HCT116 (cell line): Measurements from ENCODE around the gene CNTN4. TPM values are rescaled to one million over a fixed set of nuclear protein-coding genes. Genes with fewer than 3 reads are reported as not detected.

ENCODE experiments used
- ATAC-seq: fragments of 200-7000 bp; cut with Tn5 transposase; 2 replicates; pipeline ENCODE4 v1.9.1; 2020; ENCODE audit warnings: mild to moderate bottlenecking, moderate library complexity
- BruUV-seq: library from RNA; stranded (reverse); fragments of 400-500 nt; replicated peaks from 2 replicates; lab custom pipeline; 2021; lab: Mats Ljungman, UMichigan
- CTCF ChIA-PET: fragments of 300-600 bp; sonication (Branson Sonifier 250); formaldehyde crosslinking; loops from one replicate; lab custom pipeline; 2021; ENCODE audit warnings: antibody characterized with exemption; lab: Charles Lee
- POLR2A ChIA-PET: fragments of 300-600, 350-600 bp; sonication (Branson Sonifier 250); formaldehyde crosslinking; loops from one replicate; lab custom pipeline; 2021; ENCODE audit warnings: antibody characterized with exemption; lab: Charles Lee
- RAD21 ChIA-PET, 2 experiments: fragments of 300-600 bp; sonication (Branson Sonifier 250); formaldehyde crosslinking; loops; one replicate each; lab custom pipeline; 2023; ENCODE audit warnings: low total read pairs in 2 of 2; ENCODE audit not compliant: uncharacterized antibody in 2 of 2, unreplicated experiment in 2 of 2, low non-redundant PET in 1 of 2; lab: Charles Lee
- DNase-seq: peaks from one replicate; pipeline ENCODE4 v3.0.0-alpha.2; 2010; ENCODE audit warnings: low read depth, low spot score
- H2AFZ ChIP-seq: fragments of 200-600 bp; shearing (Covaris generic), sonication (generic); 2 replicates; pipeline ENCODE4 v1.6.1; 2017; ENCODE audit warnings: low read depth, mixed run types, mixed read lengths, antibody characterized with exemption, low read length; ENCODE audit not compliant: poor library complexity, severe bottlenecking
- H3K27ac ChIP-seq: 2 replicates; pipeline ENCODE4 v1.5.1; 2012; ENCODE audit warnings: low read depth, low read length
- H3K27me3 ChIP-seq: fragments of 200-600 bp; sonication (generic); 2 replicates; pipeline ENCODE4 v1.6.1; 2016; ENCODE audit warnings: mixed run types, low read length, mixed read lengths; ENCODE audit not compliant: insufficient read depth
- H3K36me3 ChIP-seq, 2 experiments: fragments of 200-500 bp in 1 of 2; fragments of 200-600 bp in 1 of 2; sonication (Bioruptor generic) in 1 of 2; sonication (generic) in 1 of 2; 2 replicates each; pipeline versions ENCODE4 v1.5.1 to v1.6.1; 2014 to 2016; ENCODE audit warnings: low read length in 2 of 2, inconsistent platforms in 1 of 2, mixed read lengths in 1 of 2, mixed run types in 1 of 2; ENCODE audit not compliant: insufficient read depth in 2 of 2, control insufficient read depth in 1 of 2
- H3K4me1 ChIP-seq, 2 experiments: fragments of 200-600 bp in 1 of 2; sonication (generic) in 1 of 2; 2 replicates each; pipeline versions ENCODE4 v1.5.1 to v1.6.1; 2012 to 2017; ENCODE audit warnings: low read length in 2 of 2, inconsistent platforms in 1 of 2, mild to moderate bottlenecking in 1 of 2, mixed read lengths in 1 of 2, mixed run types in 1 of 2, moderate library complexity in 1 of 2; ENCODE audit not compliant: insufficient read depth in 2 of 2, control insufficient read depth in 1 of 2
- H3K4me2 ChIP-seq: fragments of 200-600 bp; sonication (generic); 2 replicates; pipeline ENCODE4 v1.6.1; 2017; ENCODE audit warnings: mixed run types, low read length, mixed read lengths
- H3K4me3 ChIP-seq, 2 experiments: fragments of 200-600 bp in 1 of 2; sonication (generic) in 1 of 2; replicated peaks in 1 of 2; 2 replicates each; pipeline ENCODE4 v1.5.1; 2011 to 2016; ENCODE audit warnings: low read length in 2 of 2, control low read depth in 1 of 2, low read depth in 1 of 2, mild to moderate bottlenecking in 1 of 2, mixed read lengths in 1 of 2, mixed run types in 1 of 2
- H3K79me2 ChIP-seq: fragments of 200-600 bp; sonication (generic); 2 replicates; pipeline ENCODE4 v1.6.1; 2017; ENCODE audit warnings: mild to moderate bottlenecking, mixed run types, low read length, moderate library complexity, mixed read lengths; ENCODE audit not compliant: insufficient read depth
- H3K9ac ChIP-seq: fragments of 200-600 bp; sonication (generic); 2 replicates; pipeline ENCODE4 v1.6.1; 2016; ENCODE audit warnings: low read length, mixed read lengths
- H3K9me2 ChIP-seq: fragments of 200-600 bp; sonication (generic), shearing (Covaris generic); 2 replicates; pipeline ENCODE4 v1.6.1; 2017; ENCODE audit warnings: mixed run types, mild to moderate bottlenecking, moderate library complexity; ENCODE audit not compliant: insufficient read depth
- H3K9me3 ChIP-seq, 2 experiments: fragments of 200-500 bp in 1 of 2; fragments of 200-600 bp in 1 of 2; sonication (Bioruptor generic) in 1 of 2; sonication (generic) in 1 of 2; 2 replicates each; pipeline ENCODE4 v1.6.1; 2014 to 2017; ENCODE audit warnings: low read length in 2 of 2, mixed read lengths in 2 of 2, inconsistent platforms in 1 of 2, low read depth in 1 of 2, mild to moderate bottlenecking in 1 of 2, mixed run types in 1 of 2, moderate library complexity in 1 of 2; ENCODE audit not compliant: control insufficient read depth in 1 of 2, insufficient read depth in 1 of 2
- H4K20me1 ChIP-seq: fragments of 200-600 bp; sonication (generic), shearing (Covaris generic); 2 replicates; pipeline ENCODE4 v1.6.1; 2017; ENCODE audit warnings: mixed run types, mild to moderate bottlenecking, moderate library complexity; ENCODE audit not compliant: insufficient read depth
- POLR2AphosphoS5 ChIP-seq: IDR thresholded peaks from 2 replicates; pipeline ENCODE4 v1.6.1; 2011; ENCODE audit warnings: mild to moderate bottlenecking, low read depth, low read length, moderate library complexity
- REST ChIP-seq: IDR thresholded peaks from 2 replicates; pipeline ENCODE4 v1.6.1; 2012; ENCODE audit warnings: low read depth
- SIN3A ChIP-seq: IDR thresholded peaks from 2 replicates; pipeline ENCODE4 v1.6.1; 2012; ENCODE audit warnings: low read depth
- SP1 ChIP-seq: IDR thresholded peaks from 2 replicates; pipeline ENCODE4 v1.6.1; 2012; ENCODE audit warnings: low read depth
- SRF ChIP-seq: IDR thresholded peaks from 2 replicates; pipeline ENCODE4 v1.6.1; 2012; ENCODE audit warnings: low read depth
- intact Hi-C: fragments of 100-400 bp; cut with micrococcal nuclease; formaldehyde crosslinking; loops from 2 replicates; pipeline ENCODE4 v1.10.0; 2022
- total RNA-seq: library from RNA; stranded (reverse); gene quantifications from one replicate; pipeline ENCODE4 v1.2.1, GENCODE V29; 2021; ENCODE audit not compliant: unreplicated experiment
- TF ChIP-seq, protein P1 (sequence below): IDR thresholded peaks from 2 replicates; pipeline ENCODE4 v1.6.1; 2011; ENCODE audit warnings: mild to moderate bottlenecking, low read length, moderate library complexity; ENCODE audit not compliant: insufficient replicate concordance; ENCODE audit errors: extremely low read depth
- TF ChIP-seq, protein P2 (sequence below), 3 experiments: fragments of 200-600 bp in 1 of 3; sonication (generic) in 1 of 3; IDR thresholded peaks in 2 of 3; conservative IDR thresholded peaks in 1 of 3; 2 replicates each; pipeline ENCODE4 v1.5.1; 2012 to 2017; ENCODE audit warnings: low read depth in 2 of 3, low read length in 2 of 3, antibody characterized with exemption in 1 of 3, borderline replicate concordance in 1 of 3, control low read depth in 1 of 3, mild to moderate bottlenecking in 1 of 3, mixed read lengths in 1 of 3, mixed run types in 1 of 3, moderate library complexity in 1 of 3; ENCODE audit not compliant: insufficient read depth in 1 of 3

CNTN4 gene
- total RNA-seq, 1 experiment from 2014 or later, result not detected

GRCh38 chr3:2680236-2680635 is 581.6 kb downstream of the CNTN4 start:
- Histone ChIP-seq H3K4me1 (no peaks in the 10 kb centered on the region), H3K36me3 (no peaks in the 10 kb centered on the region), H2AFZ (no peak overlapping the region), H4K20me1 (no peaks in the 10 kb centered on the region), H3K9me3 (peaks cover 10 to 28% of the 10 kb centered on the region in 2 experiments; a peak in 2 of 4 replicates), H3K9me2 (no peaks in the 10 kb centered on the region), H3K4me2 (no peak overlapping the region), H3K27me3 (no peaks in the 10 kb centered on the region), H3K9ac (no peak overlapping the region), H3K4me3 (no peak overlapping the region), H3K79me2 (no peaks in the 10 kb centered on the region), H3K27ac (no peak overlapping the region)
- no TSS peak for BruUV-seq
- CTCF ChIA-PET, result no interaction called here
- RAD21 ChIA-PET, result no interaction called here
- intact Hi-C loops, result no loop called here
- DNase-seq, result no peak
- no peak for ATAC-seq
- POLR2A ChIA-PET, result no interaction called here
- no peak for TF ChIP-seq SIN3A
- TF ChIP-seq REST, result no peak
- no peak for TF ChIP-seq POLR2AphosphoS5
- no peak for TF ChIP-seq SRF

GRCh38 chr3:2684046-2684445 is 585.4 kb downstream of the CNTN4 start:
- DNase-seq, result no peak
- H3K9ac ChIP-seq, result no peak overlapping the region
- H3K27ac ChIP-seq, result no peak overlapping the region
- no peak overlapping the region for H3K4me3 ChIP-seq
- H3K27me3 ChIP-seq, result no peaks in the 10 kb centered on the region
- no peak overlapping the region for H2AFZ ChIP-seq
- peaks cover 8 to 26% of the 10 kb centered on the region in 2 experiments; a peak in 2 of 4 replicates for H3K9me3 ChIP-seq
- H3K9me2 ChIP-seq, result no peaks in the 10 kb centered on the region
- H3K4me2 ChIP-seq, result no peak overlapping the region
- H3K4me1 ChIP-seq, result no peaks in the 10 kb centered on the region
- ChIA-PET CTCF (no interaction called here), RAD21 (no interaction called here), POLR2A (no interaction called here)
- intact Hi-C loops, result no loop called here
- H3K36me3 ChIP-seq, result no peaks in the 10 kb centered on the region
- H4K20me1 ChIP-seq, result no peaks in the 10 kb centered on the region
- no TSS peak for BruUV-seq
- ATAC-seq, result no peak
- no peaks in the 10 kb centered on the region for H3K79me2 ChIP-seq
- TF ChIP-seq REST (no peak), SP1 (no peak)
- TF ChIP-seq, protein P1, sequence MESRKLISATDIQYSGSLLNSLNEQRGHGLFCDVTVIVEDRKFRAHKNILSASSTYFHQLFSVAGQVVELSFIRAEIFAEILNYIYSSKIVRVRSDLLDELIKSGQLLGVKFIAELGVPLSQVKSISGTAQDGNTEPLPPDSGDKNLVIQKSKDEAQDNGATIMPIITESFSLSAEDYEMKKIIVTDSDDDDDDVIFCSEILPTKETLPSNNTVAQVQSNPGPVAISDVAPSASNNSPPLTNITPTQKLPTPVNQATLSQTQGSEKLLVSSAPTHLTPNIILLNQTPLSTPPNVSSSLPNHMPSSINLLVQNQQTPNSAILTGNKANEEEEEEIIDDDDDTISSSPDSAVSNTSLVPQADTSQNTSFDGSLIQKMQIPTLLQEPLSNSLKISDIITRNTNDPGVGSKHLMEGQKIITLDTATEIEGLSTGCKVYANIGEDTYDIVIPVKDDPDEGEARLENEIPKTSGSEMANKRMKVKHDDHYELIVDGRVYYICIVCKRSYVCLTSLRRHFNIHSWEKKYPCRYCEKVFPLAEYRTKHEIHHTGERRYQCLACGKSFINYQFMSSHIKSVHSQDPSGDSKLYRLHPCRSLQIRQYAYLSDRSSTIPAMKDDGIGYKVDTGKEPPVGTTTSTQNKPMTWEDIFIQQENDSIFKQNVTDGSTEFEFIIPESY, result no peak
- TF ChIP-seq, protein P2, sequence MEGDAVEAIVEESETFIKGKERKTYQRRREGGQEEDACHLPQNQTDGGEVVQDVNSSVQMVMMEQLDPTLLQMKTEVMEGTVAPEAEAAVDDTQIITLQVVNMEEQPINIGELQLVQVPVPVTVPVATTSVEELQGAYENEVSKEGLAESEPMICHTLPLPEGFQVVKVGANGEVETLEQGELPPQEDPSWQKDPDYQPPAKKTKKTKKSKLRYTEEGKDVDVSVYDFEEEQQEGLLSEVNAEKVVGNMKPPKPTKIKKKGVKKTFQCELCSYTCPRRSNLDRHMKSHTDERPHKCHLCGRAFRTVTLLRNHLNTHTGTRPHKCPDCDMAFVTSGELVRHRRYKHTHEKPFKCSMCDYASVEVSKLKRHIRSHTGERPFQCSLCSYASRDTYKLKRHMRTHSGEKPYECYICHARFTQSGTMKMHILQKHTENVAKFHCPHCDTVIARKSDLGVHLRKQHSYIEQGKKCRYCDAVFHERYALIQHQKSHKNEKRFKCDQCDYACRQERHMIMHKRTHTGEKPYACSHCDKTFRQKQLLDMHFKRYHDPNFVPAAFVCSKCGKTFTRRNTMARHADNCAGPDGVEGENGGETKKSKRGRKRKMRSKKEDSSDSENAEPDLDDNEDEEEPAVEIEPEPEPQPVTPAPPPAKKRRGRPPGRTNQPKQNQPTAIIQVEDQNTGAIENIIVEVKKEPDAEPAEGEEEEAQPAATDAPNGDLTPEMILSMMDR (IDR thresholded peaks at IDR 0.05 in 2 of 3, conservative IDR thresholded peaks at IDR 0.05 in 1 of 3; ENCODE audit: borderline replicate concordance in 1 of 3, insufficient read depth in 1 of 3, low read depth in 2 of 3, low read length in 2 of 3), result no peak
